Occipital lobe (tissue), 2 donors: ENCODE data around the gene GPR146. TPM values are rescaled to one million over a fixed set of nuclear protein-coding genes. Genes with fewer than 3 reads are reported as not detected.

Experiments used
- DNase-seq: peaks from one replicate; lab custom pipeline; 2025; lab: John Stamatoyannopoulos, UW
- total RNA-seq: library from RNA; depleted of rRNA; stranded (reverse); fragments of >200 nt; gene quantifications from one replicate; pipeline ENCODE4 v1.2.3, GENCODE V29; 2014

Gene GPR146
- total RNA-seq, 1 donor from 2014 or later, result 6.7 TPM

- DNase-seq, result no peak
Measured at GRCh38 chr7:1011297-1012003, 32.9 kb upstream of the GPR146 start.

GRCh38 chr7:1012004-1012715, 32.2 kb upstream of the GPR146 start:
- no peak for DNase-seq

GRCh38 chr7:1012716-1013095, 31.6 kb upstream of the GPR146 start:
- DNase-seq, result no peak

- no peak for DNase-seq
Measured at GRCh38 chr7:1013581-1013980, 30.8 kb upstream of the GPR146 start.

GRCh38 chr7:1014681-1015080, 29.7 kb upstream of the GPR146 start:
- no peak for DNase-seq

- DNase-seq, result no peak
Measured at GRCh38 chr7:1015196-1016121, 28.9 kb upstream of the GPR146 start.

- no peak for DNase-seq
Measured at GRCh38 chr7:1016577-1017531, 27.5 kb upstream of the GPR146 start.

GRCh38 chr7:1017586-1018333, 26.6 kb upstream of the GPR146 start:
- DNase-seq, result no peak

GRCh38 chr7:1018334-1018695, 26.0 kb upstream of the GPR146 start:
- no peak for DNase-seq

GRCh38 chr7:1019255-1019785, 25.0 kb upstream of the GPR146 start:
- no peak for DNase-seq

- no peak for DNase-seq
Measured at GRCh38 chr7:1019789-1020610, 24.3 kb upstream of the GPR146 start.

GRCh38 chr7:1020849-1021251, 23.5 kb upstream of the GPR146 start:
- no peak for DNase-seq

GRCh38 chr7:1021366-1021765, 23.0 kb upstream of the GPR146 start:
- no peak for DNase-seq

GRCh38 chr7:1021931-1022330, 22.4 kb upstream of the GPR146 start:
- DNase-seq, result no peak

- DNase-seq, result no peak
Measured at GRCh38 chr7:1022356-1022755, 22.0 kb upstream of the GPR146 start.

- DNase-seq, result no peak
Measured at GRCh38 chr7:1022801-1023465, 21.4 kb upstream of the GPR146 start.

GRCh38 chr7:1024331-1024841, 20.0 kb upstream of the GPR146 start:
- no peak for DNase-seq
